H54 (cell line): ENCODE data around the gene FANCF.

Source experiments
- DNase-seq: peaks from one replicate; pipeline ENCODE4 v3.0.0; 2011; ENCODE audit warnings: low spot score, mixed read lengths; ENCODE audit not compliant: insufficient read length
- FAIRE-seq: peaks from 3 replicates; lab custom pipeline; 2011; peaks lifted over from hg19 to GRCh38; lab: Jason Lieb, UNC
- POLR2A ChIP-seq: IDR thresholded peaks from 2 replicates; pipeline ENCODE4 v1.6.1; 2011; ENCODE audit warnings: low read depth, mild to moderate bottlenecking, low read length

Gene FANCF

DNA sequence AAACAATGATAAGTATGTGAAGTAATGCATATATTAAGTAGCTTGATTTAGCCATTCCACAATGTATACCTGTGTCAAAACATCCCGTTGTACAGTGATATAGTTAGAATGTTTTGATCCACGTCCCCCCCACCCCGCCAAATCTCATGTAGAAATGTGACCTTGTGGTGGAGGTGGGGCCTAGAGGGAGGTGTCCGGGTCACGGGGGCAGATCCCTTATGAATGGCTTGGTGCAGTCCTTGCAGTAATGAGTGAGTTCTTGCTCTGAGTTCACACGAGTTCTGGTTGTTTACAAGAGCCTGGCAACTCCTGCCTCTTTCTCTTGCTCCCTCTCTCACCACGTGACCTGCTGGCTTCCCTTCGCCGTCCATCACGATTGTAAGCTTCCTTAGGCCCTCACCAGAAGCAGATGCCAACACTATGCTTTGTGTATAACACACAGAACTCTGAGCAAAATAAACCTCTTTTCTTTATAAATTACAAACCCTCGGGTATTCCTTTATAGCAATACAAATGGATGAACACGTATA lies 41.6 kb downstream of the FANCF start:
- DNase-seq (no peak), FAIRE-seq (no peak)
- TF ChIP-seq POLR2A: no peak

- no peak for TF ChIP-seq POLR2A
- no peak for FAIRE-seq
- no peak for DNase-seq
These were observed 43.5 kb downstream of the FANCF start for GRCh38 chr11:22582151-22582410.

- FAIRE-seq (no peak), DNase-seq (no peak)
- TF ChIP-seq POLR2A: no peak
These were observed 44.1 kb downstream of the FANCF start for GRCh38 chr11:22581354-22582150.

DNA sequence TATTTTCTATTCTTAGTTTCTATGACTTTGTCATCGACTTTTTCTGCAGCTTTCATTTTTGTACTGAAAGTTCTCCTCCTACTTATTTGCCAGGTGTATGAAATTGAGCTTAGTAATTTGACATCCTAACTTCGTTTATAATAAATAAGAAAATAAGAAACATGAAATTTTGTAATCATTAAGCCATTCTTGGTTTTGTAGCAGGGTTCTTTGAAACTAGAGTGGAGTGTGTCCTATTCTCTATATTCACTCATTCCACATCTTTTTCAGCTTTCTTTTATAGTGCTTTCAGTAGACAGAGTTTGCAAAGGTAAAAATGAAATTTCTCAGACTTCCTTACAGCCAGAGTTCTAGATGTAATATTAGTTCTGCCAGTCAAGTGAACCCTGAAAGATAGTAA lies 47.8 kb downstream of the FANCF start:
- no peak for FAIRE-seq
- no peak for DNase-seq

More for the DNA sequence above, 47.8 kb downstream of the FANCF start:
- TF ChIP-seq POLR2A: no peak
